NCI-H2196 (cell line): ENCODE data around the gene DCLRE1C.
A peak's percentile ranks its signal among the peaks of the same experiment; 100 is the strongest.
"Not testable (repeated sequence)": the region's sequence is repeated elsewhere in the genome, so short reads cannot be mapped to it uniquely, and the experiment has no call there.

ENCODE experiments used
- DNase-seq: peaks from one replicate; lab custom pipeline; 2025; ENCODE audit not compliant: unreplicated experiment; lab: John Stamatoyannopoulos, UW

DCLRE1C gene

GRCh38 chr10:14954001-14954770 lies at the start of gene DCLRE1C:
Gene DCLRE1C, minus strand, starts transcription at chr10:14954096. Its CDS starts 86 bp downstream, at chr10:14954010.
- DNase-seq: peak; percentile 78

- no peak for DNase-seq
These were observed 42.2 kb upstream of the DCLRE1C start for GRCh38 chr10:14995964-14996565.

- DNase-seq: not testable (repeated sequence)
These were observed 39.9 kb upstream of the DCLRE1C start for GRCh38 chr10:14993500-14994455.

- not testable (repeated sequence) for DNase-seq
These were observed 38.4 kb upstream of the DCLRE1C start for GRCh38 chr10:14992336-14992735.

GRCh38 chr10:14991035-14991749 lies 37.3 kb upstream of the DCLRE1C start:
- DNase-seq: not testable (repeated sequence)

- DNase-seq: not testable (repeated sequence)
These were observed 35.7 kb upstream of the DCLRE1C start for GRCh38 chr10:14989552-14989951.

GRCh38 chr10:14982744-14983143 lies 28.8 kb upstream of the DCLRE1C start:
- no peak for DNase-seq

GRCh38 chr10:14975672-14976273 lies 21.9 kb upstream of the DCLRE1C start:
- no peak for DNase-seq

- not testable (repeated sequence) for DNase-seq
These were observed 20.5 kb upstream of the DCLRE1C start for GRCh38 chr10:14974153-14974998.

- DNase-seq: peak; percentile 1
These were observed 18.1 kb upstream of the DCLRE1C start for GRCh38 chr10:14971867-14972448.

- DNase-seq: no peak
These were observed 14.0 kb upstream of the DCLRE1C start for GRCh38 chr10:14967897-14968296.

GRCh38 chr10:14959221-14960057 lies 5.5 kb upstream of the DCLRE1C start, which contains the start of gene MEIG1:
Gene MEIG1, plus strand, starts transcription at chr10:14959388. Its CDS starts 7,081 bp downstream, at chr10:14966469.
- DNase-seq: peak; percentile 73

GRCh38 chr10:14958872-14959220 lies 5.0 kb upstream of the DCLRE1C start:
- DNase-seq: no peak

GRCh38 chr10:14954934-14955333 lies 1.0 kb upstream of the DCLRE1C start:
- DNase-seq: no peak

- DNase-seq: no peak
These were observed 384 bp downstream of the DCLRE1C start for GRCh38 chr10:14953424-14954000.

GRCh38 chr10:14952851-14953423 lies 959 bp downstream of the DCLRE1C start:
- no peak for DNase-seq

- no peak for DNase-seq
These were observed 4.6 kb downstream of the DCLRE1C start for GRCh38 chr10:14949291-14949690.
